HL-60/S4 (cell line): ENCODE measurements around the gene ICA1L.

ENCODE experiments used
- in situ Hi-C: fragments of 300-500 bp; cut with MboI; formaldehyde crosslinking; loops from 2 replicates; pipeline ENCODE4 v1.14.3; 2022; ENCODE audit warnings: low sequenced_read_pairs

Gene ICA1L

DNA sequence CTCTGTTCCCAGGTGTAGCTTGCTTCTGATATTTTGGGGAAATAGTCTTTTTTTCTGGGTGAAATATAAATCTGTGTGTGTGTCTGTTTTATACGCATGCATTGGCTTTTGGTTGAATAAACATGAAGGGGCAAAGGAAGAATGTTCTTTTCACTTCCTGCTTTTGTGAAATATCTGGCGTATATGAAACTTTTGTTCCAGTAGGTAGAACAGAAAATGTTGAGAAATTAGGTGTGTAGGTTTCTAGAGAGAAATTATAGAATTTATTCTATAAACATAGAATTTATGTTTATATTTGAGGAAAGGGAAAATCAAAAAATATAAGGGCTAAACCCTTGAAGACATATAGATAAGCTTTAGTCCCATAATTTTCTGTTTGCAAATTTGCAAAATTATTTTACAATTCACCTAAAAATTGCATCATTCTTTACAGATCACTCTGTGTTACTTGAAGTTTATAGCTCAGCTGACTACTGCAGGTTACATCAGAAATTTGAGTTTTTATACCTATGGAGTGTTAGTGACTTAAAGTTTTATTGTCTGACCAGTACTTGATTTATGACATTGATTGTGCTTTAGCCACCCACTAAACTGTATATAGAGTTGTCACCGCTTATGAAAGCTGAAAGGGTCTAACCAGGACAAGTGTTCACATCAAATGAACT, 120.7 kb downstream of the ICA1L start:
- in situ Hi-C loops: no loop called here

DNA sequence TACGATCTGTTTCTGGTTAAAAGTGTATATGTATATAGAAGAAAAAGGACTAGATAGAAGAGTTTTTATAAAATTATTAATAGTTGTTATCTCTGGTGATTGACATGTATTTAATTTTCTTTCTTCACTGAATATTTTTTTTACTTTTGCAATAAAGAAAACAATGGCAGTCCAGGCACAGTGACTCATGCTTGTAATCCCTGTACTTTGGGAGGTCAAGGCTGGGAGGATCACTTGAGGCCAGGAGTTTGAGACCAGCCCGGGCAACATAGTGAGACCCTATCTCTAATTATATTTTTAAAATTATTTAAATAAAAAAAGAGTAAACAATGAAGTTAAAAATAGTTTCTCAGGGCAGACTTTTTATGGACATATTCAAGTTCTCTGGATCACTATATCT, 122.1 kb downstream of the ICA1L start:
- in situ Hi-C loops: no loop called here

DNA sequence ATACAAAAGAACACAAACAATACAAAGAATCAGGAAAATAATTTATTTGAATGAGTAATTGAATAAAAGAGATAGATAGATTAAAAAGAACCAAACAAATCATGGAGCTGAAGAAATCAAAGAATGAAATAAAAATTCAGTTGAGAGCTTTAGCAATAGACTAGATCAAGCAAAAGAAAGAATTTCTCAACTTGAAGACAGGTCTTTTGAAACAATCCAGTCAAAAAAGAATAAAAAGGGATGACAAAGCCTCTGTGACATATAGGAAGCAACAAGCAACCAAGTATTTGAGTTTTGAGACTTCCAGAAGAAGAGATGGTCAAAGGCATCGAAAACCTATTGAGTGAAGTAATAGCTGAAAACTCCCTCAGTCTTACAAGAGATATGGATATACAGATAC, 128.0 kb downstream of the ICA1L start:
- in situ Hi-C loops: no loop called here

DNA sequence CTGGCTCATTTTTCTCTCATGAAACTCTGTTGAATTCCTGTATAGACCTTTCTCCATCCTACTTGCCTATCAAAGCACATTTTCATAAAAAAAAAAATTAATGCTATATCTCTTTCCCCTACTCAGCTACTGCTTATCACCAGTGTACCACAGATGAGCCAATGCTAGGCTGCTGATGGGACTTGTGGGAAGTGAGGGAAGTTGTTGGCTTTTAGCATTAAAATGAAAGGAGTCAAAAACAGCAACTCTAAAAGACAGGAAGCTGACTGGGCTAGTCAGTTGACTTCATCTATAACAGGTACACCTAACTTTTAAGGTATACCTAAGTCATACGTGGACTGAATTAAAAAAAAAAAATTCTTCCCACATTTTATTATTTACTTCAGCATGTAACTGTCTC, 134.7 kb downstream of the ICA1L start:
- in situ Hi-C loops: no loop called here

DNA sequence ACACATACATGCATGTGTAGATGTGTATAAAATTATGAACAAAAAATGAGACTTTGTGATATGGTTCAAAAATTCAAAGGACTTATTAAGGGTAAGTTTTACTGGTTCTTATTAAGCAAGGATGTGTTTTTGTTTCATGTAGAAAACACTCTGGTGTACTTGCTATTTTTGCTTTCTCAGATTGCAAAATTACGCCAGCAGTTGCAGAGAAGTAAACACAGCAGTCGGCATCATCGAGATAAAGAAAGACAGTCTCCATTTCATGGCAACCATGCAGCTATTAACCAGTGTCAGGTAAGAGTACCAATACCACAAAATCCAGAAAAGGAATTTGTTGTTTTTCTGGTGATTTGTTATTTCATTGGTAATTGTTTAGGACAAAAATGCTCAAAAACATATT, 145.5 kb downstream of the ICA1L start:
- in situ Hi-C loops: no loop called here

DNA sequence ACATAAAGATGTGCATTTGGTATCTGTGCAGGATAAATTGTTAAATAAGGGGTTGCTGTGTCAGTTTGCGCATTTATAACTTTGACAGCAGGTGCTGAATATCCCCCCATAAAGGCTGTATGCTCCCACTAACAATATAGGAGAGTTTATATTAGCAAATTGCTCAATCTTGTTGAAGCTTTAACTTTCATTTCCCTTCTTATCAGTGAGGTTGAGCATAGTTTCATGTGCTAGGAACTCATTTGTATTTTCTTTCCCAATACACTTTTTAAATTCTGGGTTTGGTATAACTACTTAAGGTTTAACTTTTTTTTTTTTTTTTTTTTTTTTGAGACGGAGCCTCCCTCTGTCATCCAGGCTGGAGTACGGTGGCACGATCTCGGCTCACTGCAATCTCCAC, 147.8 kb downstream of the ICA1L start:
- in situ Hi-C loops: no loop called here
